ENCODE data around the gene MMAB. TPM values are rescaled to one million over a fixed set of nuclear protein-coding genes. Genes with fewer than 3 reads are reported as not detected.

Gene MMAB
- total and polyA plus RNA-seq, 2 donors (not counting 1 experiment from before 2014, with no cell fraction given): 36.8 to 56.1 TPM

GRCh38 chr12:109531411-109531810 is 41.9 kb downstream of the MMAB start:
- H3K4me2 ChIP-seq (ENCODE audit: extremely low read depth, insufficient read depth, low read length): no peak overlapping the region
- H3K4me3 ChIP-seq (replicated peaks in 1 of 4; ENCODE audit: control extremely low read depth in 1 of 4, insufficient read depth in 1 of 4, low read depth in 3 of 4, low read length in 4 of 4): no peak overlapping the region
- H3K36me3 ChIP-seq (ENCODE audit: control insufficient read depth, insufficient read depth, low read length): peaks cover 6% of the 10 kb centered on the region
- H3K4me1 ChIP-seq (ENCODE audit: control insufficient read depth, extremely low read depth, insufficient read depth, low read length): no peaks in the 10 kb centered on the region
- H3K27me3 ChIP-seq (ENCODE audit: control insufficient read depth, insufficient read depth, low read length): no peaks in the 10 kb centered on the region
- no peaks in the 10 kb centered on the region for H3K9me3 ChIP-seq (ENCODE audit: control insufficient read depth, insufficient read depth, low read depth, low read length)
- H3K79me2 ChIP-seq (ENCODE audit: control insufficient read depth, insufficient read depth, low read length): no peaks in the 10 kb centered on the region
- no peaks in the 10 kb centered on the region for H4K20me1 ChIP-seq (ENCODE audit: control insufficient read depth, extremely low read depth, insufficient read depth, low read length)
- no peak for TF ChIP-seq CTCF (conservative IDR thresholded peaks at IDR 0.05 in 1 of 2, IDR thresholded peaks at IDR 0.05 in 1 of 2; ENCODE audit: low read depth in 1 of 2, low read length in 2 of 2)
- no peak for TF ChIP-seq EZH2 (IDR thresholded peaks at IDR 0.05; ENCODE audit: low read length, missing control alignments)
- no peak overlapping the region for H3K27ac ChIP-seq (ENCODE audit: insufficient read depth, low read length)
- no peak overlapping the region for H2AFZ ChIP-seq (ENCODE audit: low read length)
- no peak overlapping the region for H3K9ac ChIP-seq (ENCODE audit: insufficient read depth, low read length)
- no peak for DNase-seq (ENCODE audit: low read depth in 2 of 2)

DNA sequence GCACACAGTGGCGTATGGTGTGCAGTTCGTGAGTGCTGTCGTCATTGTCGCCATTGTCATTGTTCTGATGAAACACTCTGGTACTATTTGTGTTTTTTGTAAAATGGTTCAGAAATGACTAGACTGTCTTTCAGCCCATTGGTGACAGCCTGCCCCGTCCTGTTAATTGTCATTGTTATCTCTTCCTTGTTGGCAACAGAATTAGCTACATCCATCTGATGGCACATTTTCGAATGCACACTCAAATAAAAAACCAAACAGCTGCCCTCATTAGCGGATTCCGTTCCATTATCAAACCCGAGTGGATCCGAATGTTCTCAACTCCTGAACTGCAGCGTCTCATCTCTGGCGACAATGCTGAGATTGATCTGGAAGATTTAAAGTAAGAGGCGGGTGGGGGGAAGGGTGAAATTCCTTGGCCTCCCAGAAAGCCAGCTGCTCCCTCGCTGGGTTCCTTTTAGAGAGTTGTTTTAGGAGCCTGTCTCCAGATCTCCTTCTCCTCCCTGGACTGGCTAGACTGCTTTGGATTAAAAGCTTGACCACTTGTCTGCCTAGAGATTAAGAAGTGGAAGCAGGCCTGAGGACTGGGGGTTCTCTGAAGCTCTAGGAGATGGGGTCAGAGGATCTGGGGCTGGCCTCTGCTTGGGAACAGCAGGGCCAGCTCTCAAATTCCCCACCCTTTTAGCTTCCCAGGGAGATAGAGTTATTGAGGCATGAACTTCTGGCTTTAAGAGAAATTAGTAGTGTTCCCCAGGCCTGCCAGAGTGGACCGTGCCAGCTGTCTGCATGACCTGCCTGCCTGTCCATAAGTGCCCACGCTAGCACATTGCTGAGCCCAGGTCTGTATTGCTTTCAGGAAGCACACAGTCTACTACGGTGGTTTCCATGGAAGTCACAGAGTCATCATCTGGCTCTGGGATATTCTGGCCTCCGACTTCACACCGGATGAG is 43.3 kb downstream of the MMAB start:
- Histone ChIP-seq H3K4me3 (replicated peaks in 1 of 4; ENCODE audit: control extremely low read depth in 1 of 4, insufficient read depth in 1 of 4, low read depth in 3 of 4, low read length in 4 of 4) (no peak overlapping the region), H3K27ac (ENCODE audit: insufficient read depth, low read length) (no peak overlapping the region), H4K20me1 (ENCODE audit: control insufficient read depth, extremely low read depth, insufficient read depth, low read length) (no peaks in the 10 kb centered on the region), H2AFZ (ENCODE audit: low read length) (no peak overlapping the region), H3K9ac (ENCODE audit: insufficient read depth, low read length) (no peak overlapping the region), H3K4me1 (ENCODE audit: control insufficient read depth, extremely low read depth, insufficient read depth, low read length) (no peaks in the 10 kb centered on the region), H3K27me3 (ENCODE audit: control insufficient read depth, insufficient read depth, low read length) (no peaks in the 10 kb centered on the region), H3K9me3 (ENCODE audit: control insufficient read depth, insufficient read depth, low read depth, low read length) (no peaks in the 10 kb centered on the region), H3K36me3 (ENCODE audit: control insufficient read depth, insufficient read depth, low read length) (peaks cover 8% of the 10 kb centered on the region), H3K79me2 (ENCODE audit: control insufficient read depth, insufficient read depth, low read length) (no peaks in the 10 kb centered on the region), H3K4me2 (ENCODE audit: extremely low read depth, insufficient read depth, low read length) (no peak overlapping the region)
- no peak for DNase-seq (ENCODE audit: low read depth in 2 of 2)
- no peak for TF ChIP-seq CTCF (conservative IDR thresholded peaks at IDR 0.05 in 1 of 2, IDR thresholded peaks at IDR 0.05 in 1 of 2; ENCODE audit: low read depth in 1 of 2, low read length in 2 of 2)
- TF ChIP-seq EZH2 (IDR thresholded peaks at IDR 0.05; ENCODE audit: low read length, missing control alignments): no peak

GRCh38 chr12:109527489-109528123 is 45.7 kb downstream of the MMAB start:
- Histone ChIP-seq H3K27ac (ENCODE audit: insufficient read depth, low read length) (no peak overlapping the region), H2AFZ (ENCODE audit: low read length) (no peak overlapping the region), H3K4me2 (ENCODE audit: extremely low read depth, insufficient read depth, low read length) (no peak overlapping the region), H4K20me1 (ENCODE audit: control insufficient read depth, extremely low read depth, insufficient read depth, low read length) (no peaks in the 10 kb centered on the region), H3K4me3 (replicated peaks in 1 of 4; ENCODE audit: control extremely low read depth in 1 of 4, insufficient read depth in 1 of 4, low read depth in 3 of 4, low read length in 4 of 4) (no peak overlapping the region), H3K9me3 (ENCODE audit: control insufficient read depth, insufficient read depth, low read depth, low read length) (no peaks in the 10 kb centered on the region), H3K36me3 (ENCODE audit: control insufficient read depth, insufficient read depth, low read length) (peaks cover 14% of the 10 kb centered on the region), H3K27me3 (ENCODE audit: control insufficient read depth, insufficient read depth, low read length) (no peaks in the 10 kb centered on the region), H3K79me2 (ENCODE audit: control insufficient read depth, insufficient read depth, low read length) (no peaks in the 10 kb centered on the region), H3K4me1 (ENCODE audit: control insufficient read depth, extremely low read depth, insufficient read depth, low read length) (no peaks in the 10 kb centered on the region), H3K9ac (ENCODE audit: insufficient read depth, low read length) (no peak overlapping the region)
- no peak for DNase-seq (ENCODE audit: low read depth in 2 of 2)
- no peak for TF ChIP-seq EZH2 (IDR thresholded peaks at IDR 0.05; ENCODE audit: low read length, missing control alignments)
- TF ChIP-seq CTCF (conservative IDR thresholded peaks at IDR 0.05 in 1 of 2, IDR thresholded peaks at IDR 0.05 in 1 of 2; ENCODE audit: low read depth in 1 of 2, low read length in 2 of 2): no peak

All from fibroblast of lung (primary cell).